HG02840 (cell line): Measurements from ENCODE around the gene USP37.
A peak's percentile ranks its signal among the peaks of the same experiment; 100 is the strongest.

Experiments
- ATAC-seq: cut with Tn5 transposase; IDR thresholded peaks from one replicate; pipeline ENCODE4 v1.9.1; 2021; ENCODE audit warnings: mild to moderate bottlenecking, moderate library complexity, moderate number of reproducible peaks; ENCODE audit not compliant: unreplicated experiment, low FRiP score

USP37 gene, protein sequence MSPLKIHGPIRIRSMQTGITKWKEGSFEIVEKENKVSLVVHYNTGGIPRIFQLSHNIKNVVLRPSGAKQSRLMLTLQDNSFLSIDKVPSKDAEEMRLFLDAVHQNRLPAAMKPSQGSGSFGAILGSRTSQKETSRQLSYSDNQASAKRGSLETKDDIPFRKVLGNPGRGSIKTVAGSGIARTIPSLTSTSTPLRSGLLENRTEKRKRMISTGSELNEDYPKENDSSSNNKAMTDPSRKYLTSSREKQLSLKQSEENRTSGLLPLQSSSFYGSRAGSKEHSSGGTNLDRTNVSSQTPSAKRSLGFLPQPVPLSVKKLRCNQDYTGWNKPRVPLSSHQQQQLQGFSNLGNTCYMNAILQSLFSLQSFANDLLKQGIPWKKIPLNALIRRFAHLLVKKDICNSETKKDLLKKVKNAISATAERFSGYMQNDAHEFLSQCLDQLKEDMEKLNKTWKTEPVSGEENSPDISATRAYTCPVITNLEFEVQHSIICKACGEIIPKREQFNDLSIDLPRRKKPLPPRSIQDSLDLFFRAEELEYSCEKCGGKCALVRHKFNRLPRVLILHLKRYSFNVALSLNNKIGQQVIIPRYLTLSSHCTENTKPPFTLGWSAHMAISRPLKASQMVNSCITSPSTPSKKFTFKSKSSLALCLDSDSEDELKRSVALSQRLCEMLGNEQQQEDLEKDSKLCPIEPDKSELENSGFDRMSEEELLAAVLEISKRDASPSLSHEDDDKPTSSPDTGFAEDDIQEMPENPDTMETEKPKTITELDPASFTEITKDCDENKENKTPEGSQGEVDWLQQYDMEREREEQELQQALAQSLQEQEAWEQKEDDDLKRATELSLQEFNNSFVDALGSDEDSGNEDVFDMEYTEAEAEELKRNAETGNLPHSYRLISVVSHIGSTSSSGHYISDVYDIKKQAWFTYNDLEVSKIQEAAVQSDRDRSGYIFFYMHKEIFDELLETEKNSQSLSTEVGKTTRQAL

GRCh38 chr2:218568190-218569037, at the start of gene USP37, which contains the start of gene CNOT9:
TSS of gene USP37 (minus strand) at chr2:218568351. CDS start at chr2:218558653, 9,698 bp downstream.
TSS of gene CNOT9 (plus strand) at chr2:218568839. CDS start at chr2:218568955, 116 bp downstream.
- ATAC-seq = peak; percentile 82

DNA sequence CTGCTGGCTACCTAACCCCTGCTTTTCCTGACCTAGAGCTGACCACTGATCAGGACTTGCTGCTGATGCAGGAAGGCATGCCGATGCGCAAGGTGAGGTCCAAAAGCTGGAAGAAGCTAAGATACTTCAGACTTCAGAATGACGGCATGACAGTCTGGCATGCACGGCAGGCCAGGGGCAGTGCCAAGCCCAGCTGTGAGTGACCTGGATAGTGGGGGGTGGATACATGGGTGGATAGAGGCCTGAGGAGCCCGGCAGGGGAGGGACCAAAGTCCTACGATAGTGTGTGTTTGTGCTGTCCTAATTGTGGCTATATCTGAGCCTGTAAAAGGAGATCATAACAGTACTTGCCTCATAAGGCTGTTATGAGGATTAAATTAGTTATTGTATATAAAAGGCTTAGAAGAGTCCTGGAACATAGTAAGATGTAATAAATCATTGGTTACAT, 47.7 kb upstream of the USP37 start:
- no peak for ATAC-seq

- no peak for ATAC-seq
Observed at GRCh38 chr2:218607436-218608115, 39.4 kb upstream of the USP37 start, which contains the start of gene PLCD4. TSS of gene PLCD4 (plus strand) at chr2:218607899. CDS start at chr2:218615740, 7,841 bp downstream.

DNA sequence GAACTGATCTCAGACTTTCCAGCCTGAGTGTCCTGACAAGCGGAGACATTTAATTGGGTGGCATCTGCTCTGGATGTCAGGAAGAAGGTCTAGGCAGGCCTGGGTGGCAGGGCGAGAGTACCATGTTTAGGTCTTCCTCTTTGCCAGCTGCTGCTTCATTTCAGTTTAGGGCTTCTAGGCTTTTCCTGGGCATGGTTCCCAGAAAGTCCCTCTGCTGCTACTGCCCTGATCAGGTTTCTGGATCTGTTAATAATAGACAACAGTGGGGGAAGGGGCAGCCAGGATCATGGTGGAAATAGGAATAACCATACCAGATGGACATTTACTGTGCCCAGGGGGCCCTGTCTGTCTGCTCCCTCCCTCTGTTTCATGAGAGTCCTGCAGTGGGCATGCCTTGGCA, 37.3 kb upstream of the USP37 start:
- no peak for ATAC-seq

DNA sequence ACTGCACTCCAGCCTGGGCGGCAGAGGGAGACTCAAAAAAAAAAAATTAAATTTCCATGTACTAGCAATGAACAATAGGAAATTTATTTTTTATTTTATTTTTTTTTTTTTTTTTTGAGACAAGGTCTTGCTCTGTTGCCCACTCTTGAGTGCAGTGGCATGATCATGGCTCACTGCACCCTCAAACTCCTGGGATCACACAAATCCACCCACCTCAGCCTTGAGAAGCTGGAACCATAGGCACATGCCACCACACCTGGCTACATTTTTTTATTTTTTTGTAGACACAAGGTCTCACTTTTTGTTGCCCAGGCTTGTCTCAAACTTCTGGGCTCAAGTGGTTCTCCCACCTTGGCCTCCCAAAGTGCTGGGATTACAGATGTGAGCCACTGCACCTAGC, 17.4 kb upstream of the USP37 start:
- ATAC-seq = no peak

GRCh38 chr2:218583983-218584850, 16.1 kb upstream of the USP37 start:
- ATAC-seq = no peak

DNA sequence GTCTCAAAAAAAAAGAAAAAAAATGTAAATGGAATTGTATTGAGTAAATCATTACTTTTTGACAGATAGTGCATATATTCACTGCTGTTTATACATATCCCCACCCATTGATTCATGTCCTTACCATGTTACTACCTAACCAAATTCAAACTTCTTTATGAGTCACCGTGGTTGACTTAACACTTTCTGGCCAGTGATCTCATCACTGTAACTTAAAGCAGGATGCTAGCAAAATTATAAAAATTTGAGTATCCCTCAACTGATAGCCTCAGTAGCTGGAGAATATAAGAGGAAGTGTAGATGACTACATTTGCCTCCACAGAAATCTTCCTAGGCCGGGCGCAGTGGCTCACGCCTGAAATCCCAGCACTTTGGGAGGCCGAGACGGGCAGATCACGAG, 13.9 kb upstream of the USP37 start:
- ATAC-seq = no peak

GRCh38 chr2:218578272-218578877, 10.2 kb upstream of the USP37 start:
- no peak for ATAC-seq

GRCh38 chr2:218577482-218578220, 9.5 kb upstream of the USP37 start:
- no peak for ATAC-seq

GRCh38 chr2:218576854-218577253, 8.7 kb upstream of the USP37 start:
- no peak for ATAC-seq

GRCh38 chr2:218570850-218571249, 2.7 kb upstream of the USP37 start:
- ATAC-seq = no peak

DNA sequence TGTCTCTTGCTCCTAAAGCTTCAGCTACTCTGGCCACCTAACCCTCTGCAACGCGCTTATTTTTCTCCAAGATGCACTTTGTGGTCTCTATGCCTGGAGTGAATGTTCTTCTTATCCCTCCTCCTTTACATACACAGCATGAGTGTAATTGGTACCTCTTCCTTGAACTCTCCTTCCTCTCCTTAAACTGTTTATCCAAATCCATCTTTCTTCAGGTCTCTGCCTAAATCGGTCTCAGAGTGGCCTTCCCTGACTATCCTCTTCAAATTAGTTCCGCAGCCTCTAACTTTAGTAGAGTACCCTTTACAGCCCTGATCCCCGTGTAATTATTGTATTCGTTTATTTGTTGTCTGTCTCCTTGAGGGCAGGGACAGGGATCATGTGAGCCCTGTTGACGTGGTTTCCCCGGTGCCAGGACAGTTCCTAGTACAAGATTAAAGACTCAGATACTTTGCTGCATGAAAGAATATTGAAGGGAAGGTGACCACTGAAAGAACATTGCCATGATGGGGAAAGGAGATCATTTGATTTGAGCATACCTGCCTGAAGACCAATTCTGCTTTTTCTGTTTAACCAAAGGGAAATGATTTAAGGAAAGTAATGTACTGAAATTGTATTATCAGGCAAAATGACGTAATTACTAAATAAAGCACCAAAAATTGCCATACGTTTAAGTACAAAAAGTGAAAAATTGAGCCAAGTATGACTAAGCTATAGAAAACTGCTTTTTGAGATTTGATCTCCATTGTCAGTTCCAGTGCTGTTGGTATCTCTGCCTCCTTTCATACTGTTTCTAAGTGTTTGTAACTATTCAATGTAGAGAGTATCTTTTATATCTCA, 1.7 kb upstream of the USP37 start:
- ATAC-seq = no peak

DNA sequence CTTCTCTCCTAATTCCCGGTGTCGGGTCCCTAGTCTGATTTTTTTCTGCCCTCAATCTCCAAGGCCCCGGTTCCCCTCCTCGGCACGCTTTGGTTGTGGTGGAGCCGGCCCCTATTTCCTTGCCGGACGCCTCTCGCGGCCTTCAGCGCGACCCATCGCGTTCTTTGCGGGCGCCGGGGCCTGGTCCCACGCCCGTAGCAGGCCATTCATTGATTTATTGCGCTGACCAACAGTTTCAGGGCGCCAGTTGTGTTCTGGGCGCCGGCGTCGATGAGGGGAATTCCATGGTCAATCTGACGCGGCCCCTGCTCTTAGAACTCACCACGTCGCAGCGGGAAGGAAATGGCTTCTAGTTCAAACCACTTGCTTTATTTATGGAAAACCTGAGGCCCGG, 884 bp upstream of the USP37 start:
- ATAC-seq = peak; percentile 22

GRCh38 chr2:218567797-218568189, 358 bp downstream of the USP37 start:
- ATAC-seq = peak; percentile 42

DNA sequence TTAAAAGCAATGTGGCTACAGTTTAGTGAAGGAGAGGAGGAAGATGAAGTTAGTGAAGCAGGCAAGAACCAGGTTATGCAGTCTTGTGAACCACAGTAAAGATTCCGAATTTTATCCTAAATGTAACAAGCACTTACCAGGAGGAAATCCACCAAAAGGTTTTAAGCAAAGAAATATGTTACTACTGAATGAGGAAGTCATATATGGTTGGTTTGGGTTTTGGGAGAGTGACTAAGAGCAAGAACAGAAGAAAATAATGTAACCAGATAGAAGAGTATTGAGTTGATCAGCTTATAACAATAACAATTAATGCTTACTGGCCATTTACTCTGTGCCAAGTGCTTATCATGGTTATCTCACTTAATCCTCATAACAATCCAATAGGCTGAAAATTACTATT, 1.9 kb downstream of the USP37 start:
- no peak for ATAC-seq

- ATAC-seq = no peak
Observed at GRCh38 chr2:218564056-218564455, 4.1 kb downstream of the USP37 start.

DNA sequence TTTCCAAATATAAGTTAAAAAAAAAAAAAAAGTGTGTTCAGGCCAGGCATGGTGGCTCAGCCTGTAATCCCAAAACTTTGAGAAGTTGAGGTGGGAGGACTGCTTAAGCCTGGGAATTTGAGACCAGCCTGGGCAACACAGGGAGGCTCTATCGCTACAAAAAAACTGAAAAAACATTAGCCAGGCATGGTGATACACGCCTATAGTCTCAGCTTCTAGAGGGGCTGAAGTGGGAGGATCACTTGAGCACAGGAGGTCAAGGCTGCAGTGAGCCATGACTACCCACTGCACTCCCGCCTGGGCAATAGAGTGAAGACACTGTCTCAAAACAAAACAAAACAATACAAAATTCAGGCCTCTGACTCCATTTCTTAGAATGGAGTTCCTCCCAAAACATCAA, 9.2 kb downstream of the USP37 start:
- no peak for ATAC-seq
